Right atrium auricular region (tissue), 2 donors: ENCODE results near the gene PIBF1. TPM values are rescaled to one million over a fixed set of nuclear protein-coding genes. Genes with fewer than 3 reads are reported as not detected.

Experiments
- DNase-seq: peaks from one replicate; pipeline ENCODE4 v3.0.0-alpha.2; 2019; ENCODE audit warnings: low spot score
- H3K27ac ChIP-seq, 2 donors: fragments of 200-600 bp; sonication (generic); 1 replicate in 1 of 2; 2 replicates in 1 of 2; pipeline ENCODE4 v1.5.1; 2016 to 2019
- H3K27me3 ChIP-seq, 2 donors: fragments of 200-600 bp; sonication (generic); one replicate each; pipeline versions ENCODE4 v1.5.1 to v1.6.0; 2017 to 2019
- H3K36me3 ChIP-seq: fragments of 200-600 bp; sonication (generic); one replicate; pipeline ENCODE4 v1.5.1; 2016
- H3K4me1 ChIP-seq, 2 donors: fragments of 200-600 bp; sonication (generic); one replicate each; pipeline versions ENCODE4 v1.5.1 to v1.6.0; 2017 to 2019
- H3K4me3 ChIP-seq, 2 donors: fragments of 200-600 bp; sonication (generic); 1 replicate in 1 of 2; 2 replicates in 1 of 2; pipeline ENCODE4 v1.5.1; 2017 to 2019; ENCODE audit warnings: mild to moderate bottlenecking in 1 of 2, moderate library complexity in 1 of 2
- H3K9me3 ChIP-seq, 2 donors: fragments of 200-600 bp; sonication (generic); one replicate each; pipeline ENCODE4 v1.5.1; 2019
- total RNA-seq, 2 donors: library from RNA; depleted of rRNA; stranded (reverse); fragments of >200 nt; gene quantifications; one replicate each; pipeline ENCODE4 v1.1.0, GENCODE V29; 2016
- TF ChIP-seq, protein P1 (sequence below), 2 donors: fragments of 200-600 bp; sonication (generic); IDR thresholded peaks; one replicate each; pipeline ENCODE4 v1.5.1; 2019; ENCODE audit warnings: antibody characterized with exemption in 2 of 2

PIBF1 gene
- total RNA-seq, 2 donors from 2014 or later, result 9.4 to 17.1 TPM

DNA sequence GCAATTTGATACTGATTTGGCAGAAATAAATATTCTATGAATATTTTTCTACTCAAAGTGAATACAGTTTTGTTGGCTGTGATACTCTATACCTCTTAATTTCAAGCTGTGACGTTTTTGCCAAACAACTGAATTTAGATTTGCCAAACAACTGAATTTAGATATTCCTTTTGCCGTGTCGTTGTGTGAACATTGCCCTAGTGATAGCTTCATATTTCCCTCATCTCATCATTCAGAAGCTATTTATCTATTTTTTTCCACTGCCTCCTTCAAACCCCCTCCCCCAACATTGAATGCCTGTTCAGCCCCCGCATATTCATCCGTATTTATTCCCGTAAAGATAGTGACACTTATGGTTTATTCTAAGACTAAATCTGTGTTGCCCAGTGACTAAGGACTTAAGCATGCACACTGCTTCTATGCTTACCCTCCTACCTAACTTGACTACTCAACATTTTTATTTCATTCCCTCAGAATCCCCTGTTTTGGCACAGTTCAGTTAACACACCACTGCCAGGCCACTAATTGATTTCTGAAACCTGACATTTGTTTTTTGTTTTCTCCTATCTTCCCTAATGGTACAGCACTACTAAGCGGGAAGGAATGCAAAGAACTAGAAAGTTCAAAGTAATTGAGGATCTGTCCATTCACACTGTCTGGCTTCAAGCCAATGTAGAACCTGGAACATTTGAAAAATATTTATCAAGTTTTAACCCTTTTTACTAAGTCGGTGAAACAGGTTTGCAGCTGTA is 274.1 kb downstream of the PIBF1 start:
- Histone ChIP-seq H3K27me3 (no peaks in the 10 kb centered on the region), H3K4me1 (peaks cover 0 to 20% of the 10 kb centered on the region in 2 donors)

DNA sequence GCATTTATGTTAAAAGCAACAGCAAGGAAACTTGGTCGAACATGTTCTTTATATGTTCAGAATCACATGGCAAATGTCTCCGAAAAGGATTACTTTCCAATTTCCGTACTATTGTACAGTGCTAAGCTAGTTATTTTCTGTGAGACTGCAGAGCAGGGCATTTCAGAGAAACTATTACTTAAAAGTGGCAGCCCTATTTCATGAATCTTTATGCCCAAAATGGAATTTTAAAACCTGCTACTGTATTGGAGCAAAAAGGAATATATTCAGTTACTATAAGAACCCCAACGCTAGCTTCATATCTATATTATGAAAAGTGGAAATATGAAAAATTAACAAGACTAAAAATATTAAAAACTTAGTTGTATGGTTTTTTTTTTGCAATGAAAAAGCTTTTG is 274.6 kb downstream of the PIBF1 start:
- Histone ChIP-seq H3K36me3 (no peaks in the 10 kb centered on the region), H3K4me1 (peaks cover 0 to 20% of the 10 kb centered on the region in 2 donors), H3K9me3 (no peaks in the 10 kb centered on the region), H3K27ac (no peak overlapping the region), H3K27me3 (no peaks in the 10 kb centered on the region), H3K4me3 (no peak overlapping the region)
- DNase-seq, result no peak
- TF ChIP-seq, protein P1, sequence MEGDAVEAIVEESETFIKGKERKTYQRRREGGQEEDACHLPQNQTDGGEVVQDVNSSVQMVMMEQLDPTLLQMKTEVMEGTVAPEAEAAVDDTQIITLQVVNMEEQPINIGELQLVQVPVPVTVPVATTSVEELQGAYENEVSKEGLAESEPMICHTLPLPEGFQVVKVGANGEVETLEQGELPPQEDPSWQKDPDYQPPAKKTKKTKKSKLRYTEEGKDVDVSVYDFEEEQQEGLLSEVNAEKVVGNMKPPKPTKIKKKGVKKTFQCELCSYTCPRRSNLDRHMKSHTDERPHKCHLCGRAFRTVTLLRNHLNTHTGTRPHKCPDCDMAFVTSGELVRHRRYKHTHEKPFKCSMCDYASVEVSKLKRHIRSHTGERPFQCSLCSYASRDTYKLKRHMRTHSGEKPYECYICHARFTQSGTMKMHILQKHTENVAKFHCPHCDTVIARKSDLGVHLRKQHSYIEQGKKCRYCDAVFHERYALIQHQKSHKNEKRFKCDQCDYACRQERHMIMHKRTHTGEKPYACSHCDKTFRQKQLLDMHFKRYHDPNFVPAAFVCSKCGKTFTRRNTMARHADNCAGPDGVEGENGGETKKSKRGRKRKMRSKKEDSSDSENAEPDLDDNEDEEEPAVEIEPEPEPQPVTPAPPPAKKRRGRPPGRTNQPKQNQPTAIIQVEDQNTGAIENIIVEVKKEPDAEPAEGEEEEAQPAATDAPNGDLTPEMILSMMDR (IDR thresholded peaks at IDR 0.05), result no peak

More for the DNA sequence above, 274.1 kb downstream of the PIBF1 start:
- Histone ChIP-seq H3K4me3 (no peak overlapping the region), H3K27ac (no peak overlapping the region), H3K36me3 (no peaks in the 10 kb centered on the region), H3K9me3 (no peaks in the 10 kb centered on the region)
- TF ChIP-seq, protein P1 (IDR thresholded peaks at IDR 0.05), result no peak
- DNase-seq, result no peak

DNA sequence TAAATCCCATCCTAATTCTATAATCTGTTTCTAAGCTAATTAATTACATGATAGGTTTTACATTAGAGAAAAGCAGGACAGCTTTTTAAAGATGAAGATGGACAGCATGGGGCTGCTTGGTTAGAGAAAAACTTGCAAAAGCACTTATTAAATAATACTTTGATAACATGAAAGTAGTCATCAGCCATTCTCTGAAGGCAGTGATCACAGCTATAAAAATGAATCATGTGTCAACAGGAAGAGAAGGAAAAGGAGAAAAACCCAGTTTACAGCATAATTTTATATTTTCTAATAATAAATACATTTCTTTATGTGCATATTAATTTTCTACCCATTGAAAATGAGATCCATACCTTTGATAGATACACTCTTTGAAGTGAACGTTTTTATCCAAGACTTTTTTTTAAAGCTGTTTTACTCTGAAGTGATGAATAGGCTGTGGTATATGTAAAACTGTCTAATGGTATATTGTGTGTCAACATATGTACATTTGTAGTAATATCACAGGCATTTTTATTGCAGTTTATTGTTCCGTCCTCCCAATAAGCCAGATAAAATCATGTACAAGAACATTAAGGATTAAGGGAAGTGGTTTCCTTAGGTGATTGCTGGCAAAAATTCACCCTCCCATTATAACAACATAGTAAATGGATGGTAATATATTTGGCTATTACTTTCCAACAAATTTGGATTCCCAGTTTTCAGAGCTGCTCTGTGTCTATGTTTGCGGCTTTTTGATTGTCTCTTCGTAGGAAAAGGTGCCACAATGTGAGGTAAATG is 275.5 kb downstream of the PIBF1 start:
- no peak for DNase-seq
- H3K9me3 ChIP-seq, result no peaks in the 10 kb centered on the region
- no peak overlapping the region for H3K27ac ChIP-seq
- H3K36me3 ChIP-seq, result no peaks in the 10 kb centered on the region
- no peak overlapping the region for H3K4me3 ChIP-seq
- TF ChIP-seq, protein P1 (IDR thresholded peaks at IDR 0.05), result no peak
- H3K4me1 ChIP-seq, result peaks cover 0 to 20% of the 10 kb centered on the region in 2 donors
- no peaks in the 10 kb centered on the region for H3K27me3 ChIP-seq

DNA sequence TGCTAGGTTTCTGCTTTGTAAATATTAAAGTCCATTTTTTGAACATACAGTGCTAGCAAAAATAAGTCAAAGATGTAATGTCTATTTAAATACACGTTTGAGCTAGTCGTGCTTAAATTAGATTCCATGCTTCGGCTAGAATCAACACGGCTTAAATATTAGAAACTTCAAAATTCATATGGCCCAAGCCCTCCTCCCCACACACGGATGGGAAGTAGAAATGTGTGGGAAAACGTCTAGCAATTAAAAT is 276.1 kb downstream of the PIBF1 start:
- H3K9me3 ChIP-seq, result no peaks in the 10 kb centered on the region
- TF ChIP-seq, protein P1 (IDR thresholded peaks at IDR 0.05), result no peak
- no peaks in the 10 kb centered on the region for H3K27me3 ChIP-seq
- peak overlapping the region in 1 of 2 donors; percentile 82 for H3K4me3 ChIP-seq
- peaks cover 0 to 20% of the 10 kb centered on the region in 2 donors for H3K4me1 ChIP-seq
- no peak overlapping the region for H3K27ac ChIP-seq
- DNase-seq, result no peak
- no peaks in the 10 kb centered on the region for H3K36me3 ChIP-seq

DNA sequence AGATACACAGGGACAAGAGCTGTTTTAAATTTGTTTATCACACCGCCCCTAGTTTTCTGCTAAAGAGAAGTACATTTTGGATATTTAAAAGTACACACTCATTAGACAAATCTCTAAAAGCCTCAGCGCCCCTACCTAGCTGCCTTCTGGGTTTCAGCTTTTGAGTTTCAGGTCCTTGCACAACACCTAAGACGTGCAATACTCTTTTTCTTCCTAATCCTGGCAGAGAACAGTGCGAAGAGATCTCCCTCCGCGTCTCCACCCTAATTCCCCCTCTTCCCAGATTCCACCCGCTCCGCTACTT is 276.5 kb downstream of the PIBF1 start:
- Histone ChIP-seq H3K36me3 (no peaks in the 10 kb centered on the region), H3K27me3 (no peaks in the 10 kb centered on the region), H3K4me1 (peaks cover 0 to 20% of the 10 kb centered on the region in 2 donors), H3K9me3 (no peaks in the 10 kb centered on the region), H3K27ac (peak overlapping the region in 1 of 2 donors; percentile 38), H3K4me3 (peak overlapping the region; percentile 65 to 82)
- TF ChIP-seq, protein P1 (IDR thresholded peaks at IDR 0.05), result no peak
- no peak for DNase-seq
